ENCODE data around the gene FRRS1.

GRCh38 chr1:99788896-99789295, 22.5 kb upstream of the FRRS1 start:
- TF ChIP-seq CTCF (conservative IDR thresholded peaks at IDR 0.05), result no peak
- no peak for TF ChIP-seq ZFX (IDR thresholded peaks at IDR 0.05)

Measured in C4-2B (cell line).